GM18861 (cell line): Measurements from ENCODE around the gene POU3F1.

Experiments
- ATAC-seq: cut with Tn5 transposase; IDR thresholded peaks from one replicate; pipeline ENCODE4 v1.9.1; 2021; ENCODE audit not compliant: unreplicated experiment

POU3F1 gene

DNA sequence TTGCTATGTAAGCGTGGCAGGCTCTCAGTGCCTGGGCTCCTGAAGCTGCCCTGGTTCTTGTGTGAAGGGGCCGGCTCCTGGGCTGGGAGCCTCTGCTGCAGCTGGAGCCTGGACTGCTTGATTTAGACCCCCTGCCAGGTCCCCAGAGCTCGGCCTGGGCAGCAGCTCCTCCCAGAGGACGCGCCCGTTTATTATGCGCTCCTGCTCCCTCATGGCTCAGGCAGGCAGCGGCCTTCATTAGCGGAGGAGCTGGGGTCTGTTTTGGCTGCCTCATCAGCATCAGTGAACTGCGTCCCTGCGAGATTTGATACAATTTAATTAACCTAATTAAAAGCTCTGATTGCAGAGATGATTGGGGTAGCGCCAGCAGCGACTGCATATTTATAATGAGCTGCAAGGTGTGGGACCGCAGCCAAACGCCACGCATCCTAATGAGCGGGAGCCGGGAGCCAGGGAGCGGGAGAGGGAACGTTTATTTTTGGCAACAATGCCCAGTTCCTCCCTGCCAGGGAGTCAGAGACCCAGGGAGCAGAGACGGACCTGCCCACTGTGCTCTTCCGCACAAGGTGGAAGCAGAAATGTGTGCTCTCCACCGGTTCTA is 17.4 kb downstream of the POU3F1 start:
- ATAC-seq, result no peak

DNA sequence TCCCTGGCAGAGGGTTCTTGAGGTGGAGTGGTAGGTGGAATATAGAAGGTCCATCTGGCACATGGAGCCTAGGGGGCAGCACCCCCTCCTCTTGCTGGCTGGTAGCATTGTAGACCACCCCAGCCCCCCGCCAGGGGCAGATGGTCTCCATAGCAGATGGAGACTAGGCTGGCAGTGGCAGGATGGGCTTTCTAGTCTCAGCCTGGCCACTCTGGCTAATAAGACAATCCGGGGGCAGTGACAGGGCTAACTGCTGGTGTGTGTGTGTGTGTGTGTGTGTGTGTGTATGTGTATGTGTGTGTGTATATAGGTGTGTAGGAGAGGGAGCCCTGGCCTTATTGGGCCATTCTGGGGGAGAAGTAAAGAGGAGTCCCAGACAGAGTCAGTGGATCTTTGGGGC is 17.9 kb downstream of the POU3F1 start:
- ATAC-seq, result peak; percentile 3

DNA sequence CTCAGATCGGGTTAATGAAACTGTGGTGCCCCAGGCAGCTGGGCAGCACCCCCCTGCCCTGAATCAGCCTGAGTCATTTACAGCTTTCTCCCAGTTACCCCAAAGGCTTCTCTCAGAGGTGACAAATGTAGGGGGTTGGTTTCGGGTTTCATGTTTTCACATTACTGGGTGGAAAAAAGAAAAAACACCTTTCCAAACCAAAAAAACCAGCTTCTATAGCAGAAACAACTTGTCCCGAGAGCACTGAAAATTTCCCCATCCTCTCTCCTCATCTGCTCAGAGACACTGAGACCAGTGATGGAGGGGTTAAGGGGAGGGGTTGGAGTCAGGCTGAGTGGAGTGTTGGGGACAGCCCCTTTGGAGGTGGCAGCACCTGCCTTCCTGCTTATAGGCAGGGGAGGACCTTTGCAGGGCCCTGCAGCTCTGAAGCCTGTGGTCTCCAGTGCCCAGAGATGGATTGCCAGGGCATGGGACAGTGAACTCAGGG is 18.4 kb downstream of the POU3F1 start:
- ATAC-seq, result peak; percentile 49

DNA sequence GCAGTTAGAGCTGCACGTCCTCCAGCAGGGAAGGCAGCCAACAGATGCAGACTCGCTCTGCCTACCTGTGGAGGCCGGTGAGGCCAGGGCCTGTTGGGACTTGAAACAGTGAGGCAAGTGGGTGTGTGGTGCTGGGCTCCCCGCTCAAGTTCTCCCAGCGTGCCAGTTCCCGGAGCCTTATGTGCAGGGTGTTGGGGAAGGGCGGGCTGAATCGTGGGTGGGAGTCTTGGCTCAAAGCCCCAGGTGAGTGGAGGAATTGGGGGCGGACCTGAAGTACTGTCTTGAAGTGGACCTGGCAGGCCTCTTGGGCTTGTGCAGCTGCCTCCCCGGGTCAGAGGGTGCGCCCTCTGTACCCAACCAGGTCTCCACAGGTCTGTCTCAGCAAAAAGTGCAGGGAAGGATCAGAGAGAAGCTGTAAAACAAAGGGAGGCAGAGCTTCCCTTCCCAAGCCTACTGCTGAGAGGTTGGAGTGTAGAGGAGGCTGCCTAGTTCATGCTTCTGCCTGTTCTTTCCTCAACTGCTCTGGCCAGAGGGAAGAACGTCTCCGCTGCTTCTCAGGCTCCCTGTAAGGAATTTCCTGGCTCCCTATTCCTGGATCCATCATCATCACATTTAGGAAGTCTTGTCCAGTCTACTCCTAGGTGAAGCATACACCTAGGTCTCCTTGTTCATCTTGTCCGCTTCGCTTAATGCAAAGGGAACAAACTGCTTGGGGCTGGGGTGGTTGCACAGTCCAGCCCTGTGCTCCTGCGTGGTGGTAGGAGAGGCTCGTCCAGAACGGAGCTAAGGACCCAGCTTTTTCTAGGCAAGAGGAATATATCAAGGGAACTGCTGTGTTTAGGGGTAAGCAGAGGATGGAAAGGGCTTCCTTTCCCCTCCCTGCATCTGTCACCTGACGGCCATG is 19.1 kb downstream of the POU3F1 start:
- ATAC-seq, result no peak

DNA sequence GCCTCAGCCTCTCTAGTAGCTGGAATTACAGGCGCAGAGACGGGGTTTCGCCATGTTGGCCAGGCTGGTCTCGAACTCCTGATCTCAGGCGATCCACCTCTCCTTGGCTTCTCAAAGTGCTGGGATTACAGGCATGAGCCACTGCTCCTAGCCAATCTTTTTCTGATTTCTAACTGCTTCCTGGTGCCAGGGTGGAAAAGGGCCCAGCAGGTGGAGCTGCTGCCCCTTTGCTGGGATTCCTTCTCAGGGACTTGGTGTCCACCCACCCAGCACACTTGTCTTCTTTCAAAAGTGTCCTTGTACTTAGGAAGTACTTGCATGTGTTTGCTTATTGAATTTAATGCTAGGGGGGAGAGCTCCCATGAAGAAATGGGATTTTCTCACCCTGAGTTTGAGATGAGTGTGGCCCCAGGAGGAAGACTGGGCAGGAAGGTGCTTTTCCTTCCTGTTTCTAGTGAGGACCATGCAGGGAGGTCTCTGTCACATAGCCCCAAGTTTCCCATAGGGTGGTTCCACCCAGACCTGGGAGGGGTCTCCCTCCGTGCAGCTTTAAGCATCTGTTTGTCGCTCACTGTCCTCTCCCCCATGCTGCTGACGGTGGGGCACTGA is 19.9 kb downstream of the POU3F1 start:
- no peak for ATAC-seq

DNA sequence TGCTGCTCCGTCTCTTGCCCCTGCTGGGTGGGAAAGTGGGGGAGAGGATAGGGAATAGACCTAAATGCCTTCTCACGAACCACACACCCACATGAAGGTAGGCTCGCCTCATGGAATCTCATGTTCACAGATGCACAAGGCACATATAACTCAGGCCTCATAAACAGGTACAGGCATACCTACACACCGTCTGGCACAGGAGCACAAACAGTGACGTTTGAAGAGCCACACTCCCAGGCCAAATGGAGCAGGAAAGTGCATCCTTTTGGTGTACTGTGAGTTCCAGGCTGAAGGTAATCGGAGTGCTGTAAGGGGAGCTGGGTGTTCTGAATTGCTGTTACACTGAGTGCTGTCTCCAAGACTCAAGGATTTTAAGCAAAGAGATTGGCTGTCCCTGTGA is 20.9 kb downstream of the POU3F1 start:
- ATAC-seq, result no peak

DNA sequence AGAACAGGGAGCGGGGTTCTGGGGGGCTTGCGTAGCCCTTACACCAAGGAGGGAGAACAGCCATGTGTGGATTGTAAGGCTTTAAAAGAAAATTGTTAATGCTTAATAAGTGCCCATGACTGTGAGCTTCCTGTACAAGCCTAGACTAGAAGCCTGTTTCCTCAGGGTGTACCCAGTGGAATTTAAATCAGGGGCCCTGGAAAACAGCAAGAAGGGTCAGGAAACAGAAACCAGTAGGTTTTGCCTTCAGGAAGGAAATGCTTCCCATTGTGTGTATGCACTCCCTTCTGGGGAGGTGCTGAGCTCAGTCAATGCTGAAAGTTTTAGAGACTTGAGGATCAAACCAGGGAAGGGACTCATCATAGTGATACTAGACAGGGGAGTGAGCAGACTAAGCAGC is 21.4 kb downstream of the POU3F1 start:
- no peak for ATAC-seq

DNA sequence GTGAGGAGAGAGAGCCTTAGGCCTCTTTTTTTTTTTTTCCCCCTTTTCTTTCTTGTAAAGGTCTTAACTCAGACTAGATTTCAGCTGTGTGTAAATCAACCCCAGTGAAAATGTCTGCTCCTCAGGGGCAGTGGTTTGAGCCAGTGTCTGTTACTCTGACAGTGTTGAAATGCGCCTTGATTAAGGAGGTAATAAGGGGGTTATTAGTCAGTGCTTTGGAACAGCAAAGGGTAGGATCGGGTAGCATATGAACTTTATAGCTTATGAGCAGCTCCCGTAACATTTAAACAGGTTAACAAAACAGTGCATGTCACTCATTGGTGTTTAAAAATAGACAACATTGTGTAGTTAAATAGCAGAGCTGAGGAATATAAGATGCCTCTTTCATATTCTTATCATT is 23.8 kb downstream of the POU3F1 start:
- ATAC-seq, result no peak

DNA sequence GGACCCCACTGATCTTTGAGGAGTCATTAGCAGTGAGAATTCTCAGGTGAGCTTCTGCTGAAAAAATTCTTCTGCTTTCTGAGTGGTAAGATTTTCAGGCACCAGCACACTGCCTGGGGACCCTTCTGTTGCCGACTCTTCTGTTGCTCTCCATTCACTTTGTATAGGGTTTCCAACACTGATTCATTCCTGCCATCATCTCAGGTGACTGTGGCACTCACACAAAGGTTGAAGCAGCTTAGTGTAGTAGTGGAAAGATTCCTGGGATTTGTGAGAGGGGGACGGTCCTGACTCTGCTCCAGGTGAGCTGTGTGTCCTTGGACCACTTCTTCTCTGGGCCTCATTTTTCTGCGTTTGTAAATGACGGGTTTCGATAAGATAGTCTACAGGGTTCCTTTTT is 24.6 kb downstream of the POU3F1 start:
- no peak for ATAC-seq

DNA sequence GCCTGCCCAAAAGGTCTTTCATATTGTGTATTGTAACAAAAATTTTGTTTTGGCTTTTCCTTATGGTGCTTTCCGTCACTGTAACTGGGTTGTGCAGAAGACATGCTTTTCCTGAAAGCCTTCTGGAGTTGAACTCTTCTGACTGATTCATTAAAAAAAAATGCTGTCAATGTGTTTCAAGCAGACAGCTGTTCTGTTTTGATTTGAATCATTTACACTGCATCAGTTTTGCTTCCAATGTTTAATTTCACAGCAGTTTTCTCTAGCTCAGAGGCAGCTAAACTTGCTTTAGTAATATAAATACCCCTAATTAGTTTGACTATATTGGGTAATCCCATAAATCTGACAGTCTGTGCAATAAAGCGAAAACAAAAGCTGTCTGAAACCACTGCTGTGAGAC is 26.2 kb downstream of the POU3F1 start:
- no peak for ATAC-seq

DNA sequence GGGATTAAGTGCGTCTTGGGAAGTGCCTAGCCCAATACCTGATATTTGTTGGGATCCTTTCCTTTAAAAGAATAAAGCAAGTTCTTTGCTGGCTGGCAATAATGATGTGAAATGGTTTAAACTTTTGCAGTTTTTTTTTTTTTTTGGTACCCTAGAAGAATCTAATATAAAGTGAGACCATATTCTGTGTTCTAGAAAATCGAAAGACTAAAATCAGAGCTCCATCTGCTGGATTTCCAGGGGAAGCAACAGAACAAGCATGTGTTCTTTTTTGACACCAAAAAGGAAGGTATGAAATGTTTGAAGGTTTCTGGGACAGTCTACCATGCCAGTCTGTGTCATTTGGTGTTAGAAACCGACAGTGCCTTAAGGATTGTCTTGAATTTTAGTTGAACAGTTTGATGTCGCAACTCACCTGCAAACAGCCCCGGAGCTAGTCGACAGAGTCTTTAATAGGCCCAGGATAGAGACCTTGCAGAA is 27.7 kb downstream of the POU3F1 start:
- no peak for ATAC-seq

DNA sequence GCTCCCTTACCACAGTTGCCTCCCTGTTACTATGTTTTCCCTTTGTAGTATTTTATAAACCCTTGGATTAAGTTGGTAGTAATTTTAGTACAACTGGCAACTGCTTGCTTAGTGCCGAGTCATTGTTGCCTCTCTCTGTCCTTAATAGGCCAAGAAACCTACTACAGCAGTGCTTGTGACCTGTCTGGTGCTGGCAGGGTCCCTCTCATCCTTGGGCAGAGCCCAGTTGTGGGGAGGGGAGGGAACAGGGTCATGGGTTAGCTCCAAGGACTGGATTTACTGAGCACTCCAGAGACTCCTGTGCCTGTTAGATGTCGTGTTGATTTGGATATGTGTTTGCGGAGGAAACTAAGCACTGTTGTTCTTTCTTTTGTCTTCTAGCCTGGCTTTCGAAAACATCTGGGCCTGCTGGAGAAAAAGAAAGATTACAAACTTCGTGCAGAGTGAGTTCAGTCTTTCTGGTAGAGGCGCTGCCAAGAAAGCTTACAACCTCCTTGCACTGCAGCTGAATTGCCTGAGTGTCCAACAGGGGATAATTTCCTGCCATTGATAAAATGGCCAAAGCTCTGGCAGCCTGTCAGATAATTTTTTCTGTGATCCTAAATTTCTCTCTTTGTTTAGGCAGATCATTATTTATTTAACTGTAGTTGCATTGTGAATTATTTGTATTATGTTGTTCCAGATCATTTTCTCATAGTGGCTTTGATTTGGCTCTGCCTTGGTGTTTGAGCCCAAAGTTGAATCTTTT is 30.4 kb downstream of the POU3F1 start:
- ATAC-seq, result no peak

DNA sequence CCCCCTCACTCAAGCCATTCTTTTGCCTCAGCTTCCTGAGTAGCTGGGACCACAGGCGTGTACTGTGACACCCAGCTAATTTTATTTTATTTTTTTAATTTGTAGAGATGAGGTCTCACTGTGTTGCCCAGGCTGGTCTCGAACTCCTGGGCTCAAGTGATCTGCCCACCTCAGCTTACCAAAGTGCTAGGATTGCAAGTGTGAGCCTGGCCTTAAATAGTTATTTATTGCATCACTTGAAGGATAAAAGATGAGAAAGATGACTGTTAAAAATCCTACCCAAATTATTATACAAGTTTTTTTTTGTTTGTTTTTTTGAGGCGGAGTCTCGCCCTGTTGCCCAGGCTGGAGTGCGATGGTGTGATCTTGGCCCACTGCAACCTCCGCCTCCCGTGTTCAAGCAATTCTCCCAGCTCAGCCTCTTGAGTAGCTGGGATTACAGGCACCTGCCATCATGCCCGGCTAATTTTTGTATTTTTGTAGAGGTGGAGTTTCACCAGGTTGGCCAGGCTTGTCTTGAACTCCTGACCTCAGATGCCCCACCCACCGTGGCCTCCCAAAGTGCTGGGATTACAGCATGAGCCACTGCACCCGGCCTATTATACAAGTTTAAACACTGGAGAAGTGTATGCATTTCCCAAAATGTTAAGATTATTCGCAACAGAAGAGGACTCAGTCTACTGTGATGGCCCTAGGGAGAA is 31.7 kb downstream of the POU3F1 start:
- ATAC-seq, result no peak

DNA sequence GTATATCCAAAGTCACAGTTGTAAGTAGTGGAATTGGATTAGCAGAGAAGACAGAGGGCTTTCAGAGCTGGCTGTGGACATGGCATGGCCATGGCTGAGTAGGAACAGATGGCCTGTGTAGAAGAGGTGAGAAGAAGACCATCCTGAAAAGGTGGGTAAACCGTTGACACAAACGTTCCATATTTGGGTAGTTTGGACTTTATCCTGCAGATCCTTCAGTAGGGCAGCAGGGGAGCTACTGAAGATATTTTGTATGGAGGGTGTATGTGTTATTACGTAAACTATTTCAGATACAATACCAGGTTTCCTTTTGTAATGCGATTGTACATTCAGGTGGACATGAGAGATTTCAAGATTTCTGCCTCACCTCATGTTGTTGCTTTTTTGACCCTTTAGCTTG is 32.4 kb downstream of the POU3F1 start:
- ATAC-seq, result no peak

DNA sequence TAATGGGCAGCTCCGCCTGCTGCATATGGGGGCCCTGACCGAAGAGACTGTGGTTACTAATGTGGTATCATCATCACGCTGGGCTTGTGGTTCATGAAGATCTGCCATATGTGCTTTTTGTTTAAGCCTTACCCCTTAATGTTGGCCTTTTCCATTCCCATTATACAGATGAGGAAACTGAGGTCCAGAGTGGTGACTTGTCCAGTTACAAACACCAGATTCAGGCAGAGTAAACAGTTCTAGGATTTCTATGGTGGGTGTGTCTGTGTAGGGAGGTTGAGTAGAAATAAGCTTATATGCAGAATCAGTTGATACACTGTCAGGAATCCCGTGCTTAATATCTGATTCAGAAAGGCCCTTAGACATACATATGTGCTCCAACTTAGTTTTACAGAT is 33.4 kb downstream of the POU3F1 start:
- ATAC-seq, result no peak

DNA sequence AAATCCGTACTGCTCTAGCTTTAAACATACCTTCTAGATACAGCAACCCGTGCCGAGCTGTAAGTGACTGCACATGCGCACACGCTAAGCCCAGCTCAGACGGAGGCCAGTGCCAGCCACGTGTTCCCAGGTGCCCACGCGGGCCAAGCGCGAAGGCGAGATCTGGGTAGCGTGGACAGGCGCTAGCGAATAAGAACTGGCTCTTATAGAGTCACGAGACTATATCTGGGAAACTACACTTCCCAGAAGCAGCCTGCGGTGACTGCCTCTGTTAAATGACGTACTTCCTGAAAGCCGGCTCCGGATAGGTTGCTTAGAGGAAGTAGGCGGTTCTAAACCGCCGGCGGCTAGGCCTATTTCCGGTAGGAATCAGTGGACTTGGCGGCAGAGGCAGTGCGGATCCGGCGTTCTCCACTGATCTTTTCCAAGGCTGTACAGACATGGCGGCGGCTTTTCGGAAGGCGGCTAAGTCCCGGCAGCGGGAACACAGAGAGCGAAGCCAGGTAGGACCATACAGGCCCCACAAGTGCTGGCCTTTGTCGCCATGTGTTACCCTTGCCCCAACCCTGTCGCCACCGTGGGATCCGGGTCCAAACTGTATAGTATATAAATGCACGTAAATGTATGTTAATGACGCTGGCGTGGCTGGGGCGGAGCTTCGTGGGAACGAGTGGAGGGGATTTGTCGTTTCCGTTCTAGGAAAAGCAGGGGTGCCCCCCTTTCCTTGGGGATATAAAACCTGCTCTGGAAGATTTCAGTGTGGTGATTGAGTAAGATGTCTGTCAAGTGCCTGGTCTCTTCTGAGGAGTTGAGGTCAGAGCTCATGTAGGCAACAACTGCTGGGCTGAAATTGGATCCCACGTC is 34.0 kb downstream of the POU3F1 start, which contains the start of gene UTP11:
Gene UTP11, plus strand, starts transcription at position 372 of the 864 bp plus-strand sequence. Its CDS starts 69 bp downstream, at position 441.
- ATAC-seq, result peak; percentile 93

DNA sequence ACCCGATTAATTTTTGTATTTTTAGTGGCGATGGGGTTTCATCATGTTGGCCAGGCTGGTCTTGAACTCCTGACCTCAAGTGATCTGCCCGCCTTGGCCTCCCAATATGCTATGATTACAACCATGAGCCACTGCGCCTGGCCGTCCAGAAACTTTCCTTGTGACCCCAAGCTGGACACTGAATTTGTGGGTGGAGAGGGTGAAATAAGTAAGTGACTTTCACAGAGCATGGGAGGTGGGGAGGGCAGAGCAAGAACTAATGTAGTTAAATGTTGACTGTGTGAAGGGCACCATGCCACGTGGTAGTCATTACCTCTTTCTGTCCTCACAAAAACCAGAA is 36.8 kb downstream of the POU3F1 start:
- no peak for ATAC-seq

DNA sequence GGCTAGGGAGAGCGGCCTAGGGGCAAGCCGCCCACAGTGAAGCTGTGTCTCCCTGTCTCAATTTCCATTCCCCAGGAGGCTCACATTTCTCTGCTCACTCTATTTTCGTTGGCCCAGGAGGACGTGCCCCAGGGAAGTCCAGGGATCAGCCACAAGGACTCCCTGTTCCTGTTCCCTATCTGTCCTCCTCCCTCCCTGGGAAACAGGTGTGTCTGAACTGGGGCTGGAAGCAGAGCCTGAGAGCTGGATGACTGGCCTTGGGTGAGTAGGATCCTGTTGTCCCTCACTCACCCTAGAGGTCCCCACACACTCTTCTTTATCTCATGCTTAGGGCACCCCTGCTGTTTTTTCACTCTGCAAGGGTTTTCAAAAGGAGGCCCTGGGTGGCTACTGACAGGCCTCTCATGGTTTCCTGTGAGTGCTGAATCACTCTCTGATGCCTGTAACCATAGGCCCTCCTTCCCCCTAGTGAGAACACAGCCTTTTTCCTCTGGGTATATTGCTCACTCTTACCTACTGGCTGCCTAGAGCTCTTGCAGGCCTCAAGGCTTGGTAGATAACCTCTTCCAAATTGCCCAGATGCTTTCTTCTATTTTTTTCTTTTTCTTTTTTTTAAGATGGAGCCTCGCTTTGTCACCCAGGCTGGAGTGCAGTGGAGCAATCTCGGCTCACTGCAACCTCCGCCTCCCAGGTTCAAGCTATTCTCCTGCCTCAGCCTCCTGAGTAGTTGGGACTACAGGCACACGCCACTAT is 37.3 kb downstream of the POU3F1 start:
- ATAC-seq, result no peak
